NCI-H226 (cell line): Measurements from ENCODE around the gene AKR7A2.
"Not testable (repeated sequence)": the region's sequence is repeated elsewhere in the genome, so short reads cannot be mapped to it uniquely, and the experiment has no call there.

Source experiments
- DNase-seq: peaks from one replicate; pipeline ENCODE4 v3.0.0-alpha.2; 2015

AKR7A2 gene

GRCh38 chr1:19294638-19295037, 17.3 kb downstream of the AKR7A2 start:
- no peak for DNase-seq

DNA sequence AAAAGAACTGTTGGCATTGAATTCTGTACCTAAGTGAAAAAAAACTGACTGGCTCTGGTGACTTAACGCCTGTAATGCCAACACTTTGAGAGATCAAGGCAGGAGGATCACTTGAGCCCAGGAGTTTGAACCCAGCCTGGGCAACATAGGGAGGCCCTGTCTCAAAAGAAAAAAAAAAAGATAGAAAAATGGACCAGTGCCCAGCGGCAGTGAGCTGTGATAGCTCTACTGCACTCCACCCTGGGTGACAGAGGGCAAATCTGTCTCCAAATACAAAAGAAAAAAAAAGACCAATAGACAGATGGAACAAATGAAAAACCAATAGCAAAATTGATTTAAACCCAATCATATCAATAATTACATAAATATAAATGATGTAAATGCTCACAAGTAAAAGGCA, 22.7 kb downstream of the AKR7A2 start:
- DNase-seq = no peak

DNA sequence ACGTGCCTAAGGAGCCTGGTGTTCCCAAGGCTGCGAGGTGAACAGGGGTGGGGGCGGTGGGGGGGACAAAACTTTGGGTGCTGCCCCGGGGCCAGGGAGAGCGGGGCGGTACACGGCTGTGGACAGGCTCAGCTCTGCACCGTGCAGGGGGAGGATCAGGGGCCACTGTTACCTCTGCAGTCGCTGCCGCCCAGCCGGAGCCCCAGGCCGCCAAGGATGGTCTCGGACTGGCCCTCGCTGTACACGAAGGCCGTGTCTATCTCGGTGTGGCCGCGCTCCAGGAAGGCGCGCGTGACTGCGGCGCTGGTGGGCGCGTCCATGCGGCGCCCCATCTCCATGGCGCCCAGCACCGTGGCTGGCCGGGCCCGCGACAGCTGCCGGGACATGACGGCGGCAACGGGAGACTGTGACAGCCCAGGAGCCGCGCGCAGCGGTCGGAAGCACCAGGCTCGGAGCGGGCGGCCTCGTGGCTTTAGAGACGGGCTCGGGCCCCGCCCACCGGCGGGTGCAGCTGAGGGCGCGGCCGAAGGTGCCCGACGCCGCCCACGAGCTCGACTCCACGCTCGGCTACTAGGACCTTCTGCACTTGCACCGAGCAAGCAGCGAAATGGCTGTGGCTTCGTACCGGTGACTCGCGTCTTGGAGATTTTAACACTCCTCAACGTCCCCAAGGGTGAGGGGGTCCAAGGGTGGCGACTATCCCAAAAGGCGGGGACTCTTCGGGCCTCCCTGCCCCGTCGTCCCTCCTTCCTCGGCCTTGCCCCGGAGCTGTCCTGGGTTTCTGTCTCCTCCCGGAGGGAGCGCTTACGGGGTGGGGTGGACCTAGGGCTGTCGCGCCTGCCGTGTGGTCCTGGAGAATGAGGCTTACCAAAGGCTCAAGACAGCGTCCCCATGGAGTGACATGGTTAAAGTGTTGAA, 23.4 kb downstream of the AKR7A2 start, which contains the start of gene AKR7A3:
Gene AKR7A3, minus strand, starts transcription at position 447 of the 918 bp plus-strand sequence. Its CDS starts 61 bp downstream, at position 386.
- not testable (repeated sequence) for DNase-seq

- no peak for DNase-seq
These were observed 24.3 kb downstream of the AKR7A2 start for GRCh38 chr1:19287436-19288185.

GRCh38 chr1:19285807-19286206, 26.1 kb downstream of the AKR7A2 start:
- DNase-seq = not testable (repeated sequence)

DNA sequence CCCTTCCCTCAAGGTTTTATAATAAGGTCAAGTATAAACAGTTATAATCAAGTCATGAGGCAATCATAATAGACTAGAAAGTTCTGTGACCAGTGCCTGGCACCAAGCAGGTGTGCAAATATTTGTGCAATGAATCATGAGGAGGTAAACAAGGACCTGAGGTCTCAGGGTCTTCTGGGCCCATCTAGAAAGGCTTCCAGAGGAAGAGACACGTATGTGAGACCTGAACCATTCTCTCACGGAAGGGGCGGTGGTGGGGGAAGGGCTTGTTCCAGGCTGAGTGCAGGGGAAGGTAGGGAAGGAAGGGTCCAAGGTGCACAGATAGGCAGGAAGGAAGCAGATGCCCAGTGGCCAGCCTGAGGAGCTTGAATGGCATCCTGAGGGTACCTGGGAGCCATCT, 26.6 kb downstream of the AKR7A2 start:
- DNase-seq = not testable (repeated sequence)

- DNase-seq = no peak
These were observed 27.1 kb downstream of the AKR7A2 start for GRCh38 chr1:19284881-19285280.

GRCh38 chr1:19283891-19284290, 28.1 kb downstream of the AKR7A2 start:
- DNase-seq = no peak

DNA sequence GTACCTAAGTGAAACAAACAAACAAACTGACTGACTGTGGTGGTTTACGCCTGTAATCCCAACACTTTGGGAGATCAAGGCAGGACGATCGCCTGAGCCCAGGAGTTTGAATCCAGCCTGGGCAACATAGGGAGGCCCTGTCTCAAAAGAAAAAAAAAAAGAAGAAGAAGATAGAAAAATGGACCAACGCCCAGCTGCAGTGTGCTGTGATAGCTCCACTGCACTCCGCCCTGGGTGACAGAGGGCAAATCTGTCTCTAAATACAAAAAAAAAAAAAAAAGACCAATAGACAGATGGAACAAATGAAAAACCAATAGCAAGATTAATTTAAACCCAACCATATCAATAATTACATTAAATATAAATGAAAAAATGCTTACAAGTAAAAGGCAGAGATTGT, 37.3 kb downstream of the AKR7A2 start:
- DNase-seq = no peak

DNA sequence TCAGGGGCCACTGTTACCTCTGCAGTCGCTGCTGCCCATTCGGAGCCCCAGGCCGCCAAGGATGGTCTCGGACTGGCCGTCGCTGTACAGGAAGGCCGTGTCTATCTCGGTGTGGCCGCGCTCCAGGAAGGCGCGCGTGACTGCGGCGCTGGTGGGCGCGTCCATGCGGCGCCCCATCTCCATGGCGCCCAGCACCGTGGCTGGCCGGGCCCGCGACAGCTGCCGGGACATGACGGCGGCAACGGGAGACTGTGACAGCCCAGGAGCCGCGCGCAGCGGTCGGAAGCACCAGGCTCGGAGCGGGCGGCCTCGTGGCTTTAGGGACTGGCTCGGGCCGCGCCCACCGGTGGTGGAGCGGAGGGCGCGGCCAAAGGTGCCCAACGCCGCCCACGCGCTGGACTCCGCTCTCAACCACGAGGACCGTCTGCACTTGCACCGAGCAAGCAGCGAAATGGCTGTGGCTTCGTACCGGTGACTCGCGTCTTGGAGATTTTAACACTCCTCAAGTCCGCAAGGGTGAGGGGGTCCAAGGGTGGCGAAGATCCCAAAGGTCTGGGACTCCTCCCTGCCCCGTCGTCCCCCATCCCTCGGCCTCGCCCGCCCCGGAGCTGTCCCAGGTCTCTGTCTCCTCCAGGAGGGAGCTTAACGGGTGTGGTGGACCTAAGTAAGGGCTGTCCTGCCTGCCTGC, 38.0 kb downstream of the AKR7A2 start:
- DNase-seq = not testable (repeated sequence)

DNA sequence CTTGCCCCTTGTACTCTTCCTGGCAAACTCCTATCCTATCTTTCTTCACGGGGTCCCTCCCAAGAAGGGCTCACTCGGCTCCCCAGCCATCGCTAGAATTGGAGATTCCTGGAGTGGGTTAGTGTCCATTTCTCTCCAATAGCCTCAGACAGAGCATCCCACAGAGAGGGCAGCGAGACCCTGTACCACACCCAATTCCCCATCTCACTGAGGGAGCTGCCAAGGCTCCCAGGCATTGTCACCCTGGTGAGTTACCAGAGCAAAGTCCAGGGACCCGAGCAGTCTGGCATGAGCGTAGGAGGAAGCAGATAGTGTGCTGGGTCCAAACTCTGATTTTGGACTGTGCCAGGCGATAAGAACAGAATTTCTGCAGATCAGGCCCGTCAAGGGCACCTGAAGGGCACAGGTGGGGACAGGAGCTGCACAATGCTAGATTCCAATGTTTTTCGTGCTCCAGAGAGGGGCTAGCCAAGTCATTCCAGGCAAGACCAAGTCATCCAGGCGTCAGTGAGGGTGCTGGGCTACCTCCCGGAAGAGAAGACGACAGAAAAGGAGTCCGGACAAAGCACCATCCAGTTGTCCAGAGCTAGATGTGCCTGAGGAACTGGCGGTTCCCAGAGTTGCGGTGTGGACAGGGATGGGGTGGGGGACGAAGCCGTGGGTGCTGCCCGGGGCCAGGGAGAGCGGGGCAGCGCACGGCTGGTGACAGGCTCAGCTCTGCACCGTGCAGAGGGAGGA, 38.7 kb downstream of the AKR7A2 start:
- DNase-seq = no peak

DNA sequence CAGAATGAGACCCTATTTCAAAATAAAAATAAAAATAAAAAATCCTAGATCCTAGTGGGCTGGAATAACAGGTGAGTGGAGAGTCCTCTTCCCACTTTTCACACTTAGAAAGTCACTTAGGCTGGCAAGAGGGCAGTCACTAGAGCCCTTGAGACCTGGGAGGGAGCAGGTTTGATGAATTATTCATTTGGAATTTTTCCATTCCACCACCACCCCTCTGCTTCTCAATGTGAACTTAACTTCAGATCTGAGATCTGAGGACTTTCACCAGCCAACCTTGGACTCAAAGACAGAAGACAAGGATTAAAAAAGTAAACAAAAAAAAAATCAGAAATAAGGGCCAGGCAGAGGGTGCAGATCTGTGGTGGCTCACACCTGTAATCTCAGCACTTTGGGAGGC, 39.9 kb downstream of the AKR7A2 start:
- no peak for DNase-seq

DNA sequence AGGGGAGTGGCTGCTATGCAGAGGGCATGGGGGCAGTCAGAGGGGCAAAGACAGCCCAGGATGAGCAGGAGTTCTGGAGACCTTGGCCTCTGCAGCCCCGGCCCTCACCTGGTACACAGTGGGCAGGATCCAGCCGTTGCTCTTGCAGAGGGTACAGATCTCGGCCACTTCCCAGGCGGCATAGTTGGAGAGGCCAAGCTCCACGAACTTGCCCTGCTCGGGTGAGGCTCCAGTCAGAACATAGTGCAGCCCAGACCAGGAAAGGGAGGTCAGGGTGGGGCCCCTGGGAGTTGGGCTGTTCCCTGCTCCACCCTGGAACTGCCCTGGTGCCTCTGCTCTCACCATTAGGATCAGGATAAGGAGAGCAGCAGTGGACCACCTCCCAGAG, 41.6 kb downstream of the AKR7A2 start:
- DNase-seq = not testable (repeated sequence)

- DNase-seq = not testable (repeated sequence)
These were observed 42.3 kb downstream of the AKR7A2 start for GRCh38 chr1:19269427-19270342.

GRCh38 chr1:19268445-19268844, 43.5 kb downstream of the AKR7A2 start:
- no peak for DNase-seq

- no peak for DNase-seq
These were observed 49.2 kb downstream of the AKR7A2 start for GRCh38 chr1:19262744-19263143.

GRCh38 chr1:19262047-19262446, 49.9 kb downstream of the AKR7A2 start:
- no peak for DNase-seq

DNA sequence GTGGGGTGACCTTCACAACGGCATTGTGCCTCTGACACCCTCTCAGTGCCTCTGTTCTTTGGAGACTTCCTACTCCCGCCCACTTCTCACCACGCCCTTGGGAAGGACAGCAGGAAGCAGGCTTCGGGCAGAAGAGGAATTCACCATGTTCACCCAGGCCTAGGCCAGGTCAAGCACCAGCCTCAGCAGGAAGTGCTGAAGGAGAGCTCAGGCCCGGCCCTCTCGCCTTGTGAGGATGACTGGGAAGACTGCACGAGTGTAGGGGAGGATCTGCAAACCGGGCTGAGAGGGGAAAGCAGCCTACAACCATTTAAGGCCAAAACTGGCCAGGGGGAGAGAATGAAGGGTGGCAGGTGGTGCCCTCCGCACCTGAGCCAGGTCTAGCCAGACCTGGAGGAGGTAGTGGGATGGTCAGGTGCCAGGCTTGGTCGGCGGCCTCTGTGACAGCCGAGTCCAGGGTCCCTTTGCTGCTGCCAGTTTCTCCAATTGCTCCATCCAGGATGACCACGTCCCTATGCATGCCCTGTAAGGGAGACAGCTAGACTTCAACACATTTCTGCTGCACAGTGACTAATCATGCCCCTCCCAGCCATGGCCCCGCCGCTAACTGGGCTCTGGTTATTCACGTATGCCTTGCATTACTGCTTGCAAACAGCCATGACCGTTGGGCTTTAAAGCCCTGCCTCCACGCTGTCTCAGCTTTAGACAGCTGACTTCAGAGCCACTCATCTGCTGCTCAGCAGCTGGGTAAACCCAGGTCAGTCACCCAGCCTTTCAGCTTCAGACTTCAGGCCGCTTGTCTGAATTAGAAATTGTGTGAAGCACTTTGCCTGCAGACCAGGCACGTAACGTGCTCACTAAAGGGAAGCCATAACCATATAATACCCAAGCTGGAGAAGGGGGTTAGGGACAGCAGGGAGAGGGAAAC, 51.5 kb downstream of the AKR7A2 start:
- DNase-seq = peak; percentile 27

- no peak for DNase-seq
These were observed 53.6 kb downstream of the AKR7A2 start for GRCh38 chr1:19258353-19258752.
